HG03108 (cell line): ENCODE data around the gene PGM1.

Experiments
- ATAC-seq: cut with Tn5 transposase; IDR thresholded peaks from one replicate; pipeline ENCODE4 v1.9.1; 2021; ENCODE audit warnings: moderate library complexity; ENCODE audit not compliant: unreplicated experiment

PGM1 gene

DNA sequence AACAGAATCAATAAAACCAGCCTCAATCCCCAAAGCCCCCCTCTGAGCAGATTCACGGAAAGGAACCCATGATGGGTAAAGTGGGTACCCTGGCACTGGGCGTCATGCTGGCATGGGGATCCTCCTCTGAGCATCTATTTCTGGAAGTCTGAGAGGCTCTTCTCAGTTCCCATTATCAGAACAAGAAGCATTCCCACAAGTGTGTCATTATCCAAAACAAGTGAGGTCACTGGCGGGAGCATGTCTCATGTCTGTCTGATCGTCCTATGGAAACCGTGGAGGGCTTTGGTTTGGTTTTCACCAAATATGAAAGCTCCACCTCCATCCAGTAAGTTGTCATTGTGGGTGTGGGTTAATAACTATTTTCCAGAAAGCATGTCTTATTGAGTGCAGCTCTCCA lies 70.7 kb downstream of the PGM1 start:
- ATAC-seq = no peak

- no peak for ATAC-seq
These were observed 71.5 kb downstream of the PGM1 start for GRCh38 chr1:63664742-63665141.

- ATAC-seq = no peak
These were observed 72.2 kb downstream of the PGM1 start for GRCh38 chr1:63665410-63665809.

DNA sequence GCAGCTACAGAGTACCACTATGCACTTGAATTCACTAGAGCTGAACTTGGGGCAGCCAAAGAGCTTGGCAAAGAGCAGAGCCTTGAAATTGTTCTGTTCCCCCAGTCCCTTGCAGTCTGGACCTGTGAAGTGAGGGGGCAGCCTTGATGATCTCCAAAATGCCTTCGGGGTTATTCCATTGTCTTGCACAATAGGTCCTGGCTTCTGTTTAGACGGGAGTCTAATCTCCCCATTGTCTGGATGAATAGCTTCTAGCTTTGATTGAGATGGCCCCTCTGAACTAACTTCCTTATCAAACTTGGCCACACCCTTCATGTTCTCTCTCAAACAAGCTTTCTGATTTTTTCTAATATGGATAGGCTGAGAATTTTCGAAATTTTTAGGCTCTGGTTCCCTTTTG lies 72.6 kb downstream of the PGM1 start:
- no peak for ATAC-seq

- no peak for ATAC-seq
These were observed 75.1 kb downstream of the PGM1 start for GRCh38 chr1:63668298-63668697.

DNA sequence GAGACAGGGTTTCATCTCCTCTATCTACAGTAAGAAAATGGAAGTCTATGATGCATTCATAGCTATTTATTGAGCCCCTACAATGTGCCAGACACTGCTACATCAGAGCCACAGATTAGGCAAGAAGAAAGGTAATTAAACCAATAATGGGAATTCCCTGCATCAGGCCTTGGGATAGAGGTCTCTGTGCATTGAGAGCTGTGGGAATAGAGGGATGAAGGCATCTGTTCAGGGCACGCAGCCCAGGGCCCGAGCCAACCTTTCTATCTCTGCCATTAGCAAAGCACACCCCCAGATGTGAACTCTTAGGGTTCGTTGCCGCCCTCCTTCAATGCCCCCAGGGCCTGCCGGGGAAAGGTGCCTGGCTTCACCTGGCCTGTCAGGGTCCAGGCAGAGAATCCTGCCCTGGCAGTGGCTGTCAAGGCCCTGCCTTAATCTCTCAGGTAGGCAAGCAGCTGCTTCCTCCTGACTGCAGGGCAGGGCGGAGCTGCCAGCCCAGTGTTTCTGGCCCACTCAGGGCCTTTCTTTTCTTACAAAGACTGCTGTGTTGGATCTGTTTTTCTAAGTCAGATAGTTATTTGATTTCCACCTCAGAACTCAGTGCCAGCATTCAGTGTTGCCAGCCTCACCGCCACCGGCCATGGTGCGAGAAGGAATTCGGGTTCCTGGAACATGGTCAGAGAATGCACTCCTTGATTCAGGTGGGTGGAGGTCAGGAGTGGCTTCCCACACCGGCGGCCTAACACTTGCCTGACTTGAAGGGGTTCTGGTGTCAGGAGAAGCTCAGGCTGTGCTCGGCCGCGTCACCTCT lies 76.1 kb downstream of the PGM1 start:
- ATAC-seq = no peak

DNA sequence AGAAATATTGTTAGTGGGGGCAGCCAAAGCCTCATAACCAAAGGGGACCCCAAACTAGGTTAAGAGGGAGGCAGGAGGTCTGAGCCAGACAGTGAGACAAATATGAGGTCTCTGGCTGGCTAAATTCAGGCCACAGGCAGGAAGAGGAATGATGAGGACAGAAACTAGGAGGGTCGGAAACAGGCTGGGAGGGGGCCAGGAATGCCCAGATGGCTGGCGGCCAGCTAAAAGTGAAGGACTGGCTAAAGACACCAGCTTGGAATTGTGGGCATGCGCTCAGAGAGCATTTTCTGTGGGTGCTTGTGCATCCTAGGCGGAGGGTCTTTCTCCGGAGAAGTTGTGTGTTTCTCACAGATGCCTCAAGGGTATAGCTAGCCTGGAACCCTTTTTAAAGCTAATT lies 77.0 kb downstream of the PGM1 start:
- ATAC-seq = no peak

- no peak for ATAC-seq
These were observed 78.3 kb downstream of the PGM1 start for GRCh38 chr1:63671514-63671913.

- ATAC-seq = no peak
These were observed 81.1 kb downstream of the PGM1 start for GRCh38 chr1:63674238-63674864.

GRCh38 chr1:63674865-63675419 lies 81.7 kb downstream of the PGM1 start:
- no peak for ATAC-seq

- no peak for ATAC-seq
These were observed 82.3 kb downstream of the PGM1 start for GRCh38 chr1:63675420-63675931.

- ATAC-seq = no peak
These were observed 84.3 kb downstream of the PGM1 start for GRCh38 chr1:63677497-63677896.

DNA sequence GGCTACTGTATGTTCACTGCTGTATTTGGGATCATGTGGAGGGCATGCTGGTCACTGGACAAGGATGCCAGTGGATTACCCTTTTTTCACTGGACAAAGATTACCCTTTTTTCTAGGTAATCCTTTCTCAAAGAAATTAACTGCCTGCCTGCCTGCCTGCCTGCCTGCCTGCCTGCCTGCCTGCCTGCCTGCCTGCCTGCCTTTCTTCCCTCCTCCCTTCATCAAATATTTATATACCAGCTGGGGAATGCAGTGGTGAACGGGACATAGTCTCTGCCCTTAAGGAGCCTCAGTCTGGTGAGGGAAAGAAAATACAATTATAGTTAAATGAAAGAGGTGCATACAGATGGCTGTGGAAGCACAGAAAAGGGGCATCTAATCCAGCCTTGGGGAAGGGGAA lies 85.0 kb downstream of the PGM1 start:
- no peak for ATAC-seq

GRCh38 chr1:63679076-63679475 lies 85.9 kb downstream of the PGM1 start:
- ATAC-seq = no peak

DNA sequence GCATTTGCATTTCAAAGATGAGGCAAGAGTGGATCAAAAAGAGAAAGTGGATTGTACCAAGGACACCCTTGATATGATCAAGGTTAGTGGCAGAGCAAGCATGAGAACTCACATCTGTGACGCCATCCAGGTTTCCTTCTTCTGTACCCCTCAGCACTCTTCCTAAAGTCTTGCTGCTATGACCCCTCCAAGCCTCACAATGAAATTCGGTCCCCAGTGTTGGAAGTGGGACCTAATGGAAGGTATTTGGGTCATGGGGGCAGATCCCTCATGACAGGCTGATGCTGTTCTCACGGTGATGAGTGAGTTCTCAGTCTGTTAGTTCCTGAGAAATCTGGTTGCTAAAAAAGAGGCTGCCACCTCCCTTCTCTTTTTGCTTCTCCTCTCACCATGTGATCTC lies 86.4 kb downstream of the PGM1 start:
- ATAC-seq = no peak

DNA sequence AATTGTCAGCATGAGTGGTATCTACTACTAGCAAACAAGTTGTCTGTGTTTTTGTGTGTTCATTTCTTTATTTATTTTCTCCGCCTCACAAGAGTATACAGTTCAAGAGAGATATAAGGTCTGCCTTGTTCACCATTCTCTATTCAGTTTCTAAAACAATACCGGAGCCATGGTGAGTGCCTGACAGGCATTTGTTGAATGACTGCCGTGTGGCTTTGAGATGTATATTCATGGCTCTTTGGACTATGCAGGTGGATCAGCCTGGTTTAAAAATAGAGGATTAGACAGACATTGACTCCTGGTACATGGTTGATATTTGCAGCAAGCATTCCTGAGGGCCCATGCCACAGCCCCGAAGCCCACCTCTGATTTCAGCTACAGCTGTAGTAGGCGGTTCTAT lies 89.7 kb downstream of the PGM1 start:
- ATAC-seq = no peak

- no peak for ATAC-seq
These were observed 90.5 kb downstream of the PGM1 start for GRCh38 chr1:63683759-63684158.

DNA sequence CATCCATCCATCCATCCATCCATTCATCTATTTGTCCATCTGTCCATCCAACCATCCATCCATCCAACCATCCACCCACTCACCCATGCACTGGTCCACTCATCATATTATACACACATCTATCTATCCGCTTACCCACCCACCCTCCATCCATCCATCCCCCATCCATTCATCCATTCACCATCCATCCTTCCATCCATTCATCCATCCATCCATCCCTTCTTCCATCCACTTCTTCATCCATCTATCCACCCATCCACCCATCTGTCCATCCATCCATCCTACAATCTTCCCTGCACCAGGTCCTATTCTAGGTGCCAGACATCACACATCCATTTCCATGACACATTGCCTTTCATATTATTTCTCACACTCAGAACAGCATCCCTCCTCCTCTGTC lies 93.5 kb downstream of the PGM1 start:
- ATAC-seq = no peak

- ATAC-seq = no peak
These were observed 95.2 kb downstream of the PGM1 start for GRCh38 chr1:63688302-63688890.

DNA sequence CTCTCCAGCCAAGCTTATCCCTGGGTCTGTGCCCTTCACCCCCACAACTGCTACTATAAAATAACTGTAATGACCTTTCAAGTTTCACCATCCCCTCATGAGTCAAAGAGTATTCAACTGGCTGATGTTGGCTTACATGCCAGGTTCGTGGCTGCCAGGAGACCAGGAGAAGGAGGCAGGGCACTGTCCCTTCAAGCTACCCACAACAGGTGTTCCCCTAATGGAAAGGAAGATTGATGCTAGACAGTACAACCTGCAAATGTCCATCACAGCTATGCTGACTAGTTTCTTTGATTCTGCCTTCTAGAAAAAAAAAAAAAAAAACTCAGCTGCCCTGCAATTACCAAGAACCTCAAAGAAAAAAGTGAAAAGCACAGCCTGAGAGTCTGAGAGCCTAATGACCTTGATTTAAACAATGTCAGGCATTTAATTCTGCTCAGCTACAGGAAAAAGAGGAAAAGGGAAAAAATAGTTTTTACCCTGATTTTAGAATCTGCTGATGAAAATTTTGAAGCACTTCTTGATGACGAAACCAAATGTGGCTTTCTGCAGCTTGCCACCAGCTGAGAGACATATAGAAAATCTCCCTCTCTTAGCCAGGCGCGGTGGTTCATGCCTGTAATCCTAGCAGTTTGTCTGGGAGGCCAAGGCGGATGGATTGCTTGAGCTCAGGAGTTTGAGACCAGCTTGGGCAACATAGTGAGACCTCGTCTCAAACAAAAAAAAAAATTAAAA lies 97.9 kb downstream of the PGM1 start:
- ATAC-seq = no peak
